D341Med (cell line): ENCODE results near the gene PLXDC1.
A peak's percentile ranks its signal among the peaks of the same experiment; 100 is the strongest.
"Not testable (repeated sequence)": the region's sequence is repeated elsewhere in the genome, so short reads cannot be mapped to it uniquely, and the experiment has no call there.

Source experiments
- DNase-seq: peaks from one replicate; pipeline ENCODE4 v3.0.0; 2012; ENCODE audit warnings: low spot score

Gene PLXDC1

GRCh38 chr17:39181303-39181702, 29.9 kb upstream of the PLXDC1 start:
- DNase-seq = no peak

- no peak for DNase-seq
These were observed 27.1 kb upstream of the PLXDC1 start for GRCh38 chr17:39178536-39178935.

GRCh38 chr17:39177256-39177655, 25.8 kb upstream of the PLXDC1 start:
- peak; percentile 68 for DNase-seq

GRCh38 chr17:39175695-39176093, 24.3 kb upstream of the PLXDC1 start:
- DNase-seq = no peak

- DNase-seq = peak; percentile 96
These were observed 23.7 kb upstream of the PLXDC1 start for GRCh38 chr17:39174920-39175694.

- DNase-seq = no peak
These were observed 22.3 kb upstream of the PLXDC1 start for GRCh38 chr17:39173526-39174274.

GRCh38 chr17:39173080-39173479, 21.6 kb upstream of the PLXDC1 start:
- no peak for DNase-seq

GRCh38 chr17:39171933-39172332, 20.5 kb upstream of the PLXDC1 start:
- no peak for DNase-seq

- no peak for DNase-seq
These were observed 19.1 kb upstream of the PLXDC1 start for GRCh38 chr17:39170558-39170957.

GRCh38 chr17:39170109-39170508, 18.7 kb upstream of the PLXDC1 start:
- no peak for DNase-seq

GRCh38 chr17:39169518-39169917, 18.1 kb upstream of the PLXDC1 start:
- no peak for DNase-seq

GRCh38 chr17:39169101-39169500, 17.7 kb upstream of the PLXDC1 start:
- no peak for DNase-seq

GRCh38 chr17:39168503-39168902, 17.1 kb upstream of the PLXDC1 start:
- not testable (repeated sequence) for DNase-seq

- peak; percentile 88 for DNase-seq
These were observed 16.0 kb upstream of the PLXDC1 start for GRCh38 chr17:39167476-39167875.

GRCh38 chr17:39166437-39167335, 15.2 kb upstream of the PLXDC1 start:
- no peak for DNase-seq

GRCh38 chr17:39165841-39166349, 14.5 kb upstream of the PLXDC1 start, which contains the start of gene ARL5C:
TSS of gene ARL5C (minus strand) at chr17:39166161. CDS start at chr17:39165760, 401 bp downstream.
- DNase-seq = no peak

- DNase-seq = no peak
These were observed 13.9 kb upstream of the PLXDC1 start for GRCh38 chr17:39165178-39165840.

- peak; percentile 93 for DNase-seq
These were observed 13.3 kb upstream of the PLXDC1 start for GRCh38 chr17:39164675-39165143.

GRCh38 chr17:39161962-39162361, 10.5 kb upstream of the PLXDC1 start:
- no peak for DNase-seq

GRCh38 chr17:39158623-39159022, 7.2 kb upstream of the PLXDC1 start:
- DNase-seq = no peak

GRCh38 chr17:39156491-39156890, 5.1 kb upstream of the PLXDC1 start:
- DNase-seq = no peak
